CMK (cell line): ENCODE data around the gene JDP2.

Source experiments
- DNase-seq: peaks from one replicate; pipeline ENCODE4 v3.0.0-alpha.2; 2010; ENCODE audit warnings: low read depth

JDP2 gene

GRCh38 chr14:75409316-75410205 is 18.3 kb upstream of the JDP2 start:
- no peak for DNase-seq

GRCh38 chr14:75411214-75411540 is 16.6 kb upstream of the JDP2 start:
- DNase-seq, result no peak

- DNase-seq, result no peak
These were observed 14.8 kb upstream of the JDP2 start for GRCh38 chr14:75413013-75413412.

GRCh38 chr14:75417674-75418073 is 10.1 kb upstream of the JDP2 start:
- no peak for DNase-seq

- DNase-seq, result peak; percentile 45
These were observed 8.7 kb upstream of the JDP2 start for GRCh38 chr14:75418850-75419768.

GRCh38 chr14:75422169-75422568 is 5.7 kb upstream of the JDP2 start:
- DNase-seq, result no peak

- no peak for DNase-seq
These were observed 3.3 kb upstream of the JDP2 start for GRCh38 chr14:75424496-75424895.

GRCh38 chr14:75425446-75425845 is 2.4 kb upstream of the JDP2 start:
- DNase-seq, result no peak

GRCh38 chr14:75426332-75427125 is 1.3 kb upstream of the JDP2 start:
- no peak for DNase-seq

GRCh38 chr14:75427126-75427481 is 718 bp upstream of the JDP2 start:
- DNase-seq, result no peak

GRCh38 chr14:75428230-75429104 is 645 bp downstream of the JDP2 start:
- DNase-seq, result peak; percentile 26

- no peak for DNase-seq
These were observed 1.7 kb downstream of the JDP2 start for GRCh38 chr14:75429562-75429961.

GRCh38 chr14:75430116-75430515 is 2.3 kb downstream of the JDP2 start:
- no peak for DNase-seq

- DNase-seq, result no peak
These were observed 2.7 kb downstream of the JDP2 start for GRCh38 chr14:75430526-75430925.

GRCh38 chr14:75430976-75431375 is 3.2 kb downstream of the JDP2 start:
- no peak for DNase-seq

GRCh38 chr14:75431827-75432226 is 4.0 kb downstream of the JDP2 start:
- DNase-seq, result no peak

- DNase-seq, result no peak
These were observed 4.6 kb downstream of the JDP2 start for GRCh38 chr14:75432411-75432810.

GRCh38 chr14:75433631-75434071 is 5.8 kb downstream of the JDP2 start:
- no peak for DNase-seq

- no peak for DNase-seq
These were observed 6.5 kb downstream of the JDP2 start for GRCh38 chr14:75434138-75434889.

- DNase-seq, result no peak
These were observed 7.0 kb downstream of the JDP2 start for GRCh38 chr14:75434890-75435248.

- no peak for DNase-seq
These were observed 7.7 kb downstream of the JDP2 start for GRCh38 chr14:75435473-75435872.
